ENCODE measurements around the gene MMGT1. TPM values are rescaled to one million over a fixed set of nuclear protein-coding genes. Genes with fewer than 3 reads are reported as not detected.

Gene MMGT1
- 10 to 100 TPM; 24.3 to 24.6 TPM for total RNA-seq
- 10 to 100 TPM in 1 of 2 donors, 1 to 10 TPM in 1; 3.2 to 13.6 TPM for polyA plus RNA-seq
- long read RNA-seq, donor 1, transcript MMGT1-201 (4 exons, 3,738 nt) = major isoform, 14 of 14 reads
- long read RNA-seq, donor 1, partial matches to known transcripts = 0 of 14 reads
- long read RNA-seq, donor 1, other reads (novel, unspliced or antisense) = 0 of 14 reads
- long read RNA-seq, donor 2, transcript MMGT1-201 (4 exons, 3,738 nt) = major isoform, 6 of 6 reads
- long read RNA-seq, donor 2, partial matches to known transcripts = 0 of 6 reads
- long read RNA-seq, donor 2, other reads (novel, unspliced or antisense) = 0 of 6 reads
- long read RNA-seq, donor 3, transcript MMGT1-201 (4 exons, 3,738 nt) = major isoform, 10 of 10 reads
- long read RNA-seq, donor 3, partial matches to known transcripts = 0 of 10 reads
- long read RNA-seq, donor 3, other reads (novel, unspliced or antisense) = 0 of 10 reads
- long read RNA-seq, donor 4, transcript MMGT1-201 (4 exons, 3,738 nt) = major isoform, 8 of 8 reads
- long read RNA-seq, donor 4, partial matches to known transcripts = 0 of 8 reads
- long read RNA-seq, donor 4, other reads (novel, unspliced or antisense) = 0 of 8 reads
- long read RNA-seq, donor 5, transcript MMGT1-201 (4 exons, 3,738 nt) = major isoform, 20 of 20 reads
- long read RNA-seq, donor 5, partial matches to known transcripts = 0 of 20 reads
- long read RNA-seq, donor 5, other reads (novel, unspliced or antisense) = 0 of 20 reads

DNA sequence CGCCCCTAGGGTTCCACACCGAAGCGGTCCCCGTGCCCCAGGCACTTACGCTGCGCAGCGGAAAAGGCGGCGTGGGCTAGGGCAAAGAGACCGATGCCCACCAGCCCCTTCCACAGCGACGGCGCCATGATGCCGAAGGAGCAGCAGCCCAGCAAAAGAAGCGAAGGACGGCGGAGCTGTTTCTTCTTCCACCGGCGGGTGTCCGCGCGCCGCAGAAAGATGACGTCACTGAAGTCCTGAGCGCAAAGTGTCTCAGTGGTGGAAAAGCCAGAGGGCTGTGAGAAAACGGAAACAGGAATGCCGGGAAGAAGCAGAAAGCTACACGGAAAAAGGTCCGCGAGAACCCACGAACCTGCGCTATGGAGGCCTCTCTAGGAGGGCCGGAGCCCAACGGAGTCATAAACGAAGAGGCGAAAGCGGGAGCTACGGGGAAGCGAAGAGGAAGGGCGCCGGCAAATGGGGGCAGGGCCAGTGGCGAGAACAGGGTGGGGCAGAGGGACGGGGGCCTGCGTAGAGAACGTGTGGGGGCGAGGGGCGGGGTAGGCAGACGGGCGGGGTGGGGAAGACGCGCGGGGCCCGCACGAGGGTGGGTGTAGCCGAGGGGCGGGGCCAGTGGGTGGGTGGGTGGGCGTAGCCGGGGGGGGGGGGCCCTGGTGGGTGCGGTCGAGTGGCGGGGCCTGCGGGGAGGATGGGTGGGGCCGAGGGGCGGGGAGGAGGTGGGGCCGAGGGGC is at the start of gene MMGT1:
TSS of gene MMGT1 (minus strand) at position 441 of the 731 bp plus-strand sequence. CDS start at position 128, 313 bp downstream.
- DNase-seq (peak; percentile 90 to 93 (median 92)), ATAC-seq (ENCODE audit: insufficient read depth, low FRiP score) (peak; percentile 83)
- TF ChIP-seq, protein P1, sequence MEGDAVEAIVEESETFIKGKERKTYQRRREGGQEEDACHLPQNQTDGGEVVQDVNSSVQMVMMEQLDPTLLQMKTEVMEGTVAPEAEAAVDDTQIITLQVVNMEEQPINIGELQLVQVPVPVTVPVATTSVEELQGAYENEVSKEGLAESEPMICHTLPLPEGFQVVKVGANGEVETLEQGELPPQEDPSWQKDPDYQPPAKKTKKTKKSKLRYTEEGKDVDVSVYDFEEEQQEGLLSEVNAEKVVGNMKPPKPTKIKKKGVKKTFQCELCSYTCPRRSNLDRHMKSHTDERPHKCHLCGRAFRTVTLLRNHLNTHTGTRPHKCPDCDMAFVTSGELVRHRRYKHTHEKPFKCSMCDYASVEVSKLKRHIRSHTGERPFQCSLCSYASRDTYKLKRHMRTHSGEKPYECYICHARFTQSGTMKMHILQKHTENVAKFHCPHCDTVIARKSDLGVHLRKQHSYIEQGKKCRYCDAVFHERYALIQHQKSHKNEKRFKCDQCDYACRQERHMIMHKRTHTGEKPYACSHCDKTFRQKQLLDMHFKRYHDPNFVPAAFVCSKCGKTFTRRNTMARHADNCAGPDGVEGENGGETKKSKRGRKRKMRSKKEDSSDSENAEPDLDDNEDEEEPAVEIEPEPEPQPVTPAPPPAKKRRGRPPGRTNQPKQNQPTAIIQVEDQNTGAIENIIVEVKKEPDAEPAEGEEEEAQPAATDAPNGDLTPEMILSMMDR (IDR thresholded peaks at IDR 0.05; ENCODE audit: control extremely low read depth, extremely low read depth) = no peak
- peak within 1 kb of the TSS; percentile 77 to 93 for H3K9ac ChIP-seq (ENCODE audit: insufficient read depth in 1 of 2, low read length in 2 of 2)
- peaks cover 0 to 5% (median 3%) of the 10 kb centered on the region in 5 donors for H3K4me1 ChIP-seq (ENCODE audit: control insufficient read depth in 5 of 5, insufficient read depth in 5 of 5, low read length in 5 of 5)
- no peaks in the 10 kb centered on the region for H3K36me3 ChIP-seq (ENCODE audit: control insufficient read depth in 4 of 4, insufficient read depth in 4 of 4, low read length in 4 of 4)
- peak within 1 kb of the TSS; percentile 70 for H3K4me3 ChIP-seq
- 0 to 40% methylated on average over 39 to 63 of the region's 65 CpGs for WGBS, 2 donors
- H3K27me3 ChIP-seq (ENCODE audit: control insufficient read depth in 3 of 3, insufficient read depth in 3 of 3, low read length in 2 of 3) = peaks cover 0 to 2% (median 0%) of the 10 kb centered on the region in 3 donors
- no peaks in the 10 kb centered on the region for H3K9me3 ChIP-seq (ENCODE audit: control insufficient read depth in 4 of 4, insufficient read depth in 3 of 4, low read length in 3 of 4)
- peak within 1 kb of the TSS; percentile 83 to 89 for H3K27ac ChIP-seq (ENCODE audit: low read depth in 1 of 2, low read length in 1 of 2)

GRCh38 chrX:136021903-136022302 is 48.1 kb upstream of the MMGT1 start:
- 35 to 77% methylated on average over 1 of the region's 1 CpG for WGBS, 2 donors
- Histone ChIP-seq H3K27ac (ENCODE audit: low read depth in 1 of 2, low read length in 1 of 2) (no peak overlapping the region), H3K9ac (ENCODE audit: insufficient read depth in 1 of 2, low read length in 2 of 2) (no peak overlapping the region), H3K4me1 (ENCODE audit: control insufficient read depth in 5 of 5, insufficient read depth in 5 of 5, low read length in 5 of 5) (no peaks in the 10 kb centered on the region), H3K36me3 (ENCODE audit: control insufficient read depth in 4 of 4, insufficient read depth in 4 of 4, low read length in 4 of 4) (peaks cover 0 to 7% (median 2%) of the 10 kb centered on the region in 4 donors), H3K4me3 (no peak overlapping the region), H3K27me3 (ENCODE audit: control insufficient read depth in 3 of 3, insufficient read depth in 3 of 3, low read length in 2 of 3) (peaks cover 0 to 2% (median 0%) of the 10 kb centered on the region in 3 donors), H3K9me3 (ENCODE audit: control insufficient read depth in 4 of 4, insufficient read depth in 3 of 4, low read length in 3 of 4) (no peaks in the 10 kb centered on the region)
- TF ChIP-seq, protein P1 (IDR thresholded peaks at IDR 0.05; ENCODE audit: control extremely low read depth, extremely low read depth) = no peak
- no peak for DNase-seq
- no peak for ATAC-seq (ENCODE audit: insufficient read depth, low FRiP score)

DNA sequence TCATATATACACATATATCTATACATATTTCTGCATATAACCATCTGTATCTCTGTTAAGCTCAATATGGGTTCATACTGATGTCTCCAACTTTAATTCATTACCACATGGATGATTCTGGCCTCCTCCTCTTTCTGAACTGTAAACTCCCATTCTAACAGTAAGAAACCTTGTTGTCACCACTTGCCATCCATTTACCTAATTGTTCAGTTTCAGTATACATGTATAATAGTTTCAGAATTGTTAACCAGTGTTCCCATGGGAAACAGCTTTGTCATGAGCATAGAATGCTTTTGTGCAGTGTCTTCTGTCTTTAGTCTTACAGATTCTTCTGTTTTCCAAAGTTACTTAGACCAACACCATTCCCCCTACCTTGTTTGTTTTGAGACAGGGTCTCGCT is 47.4 kb upstream of the MMGT1 start:
- WGBS, 2 donors = 94 to 100% methylated on average over 1 of the region's 1 CpG
- no peak for ATAC-seq (ENCODE audit: insufficient read depth, low FRiP score)
- H3K27ac ChIP-seq (ENCODE audit: low read depth in 1 of 2, low read length in 1 of 2) = no peak overlapping the region
- peaks cover 0 to 6% (median 0%) of the 10 kb centered on the region in 3 donors for H3K27me3 ChIP-seq (ENCODE audit: control insufficient read depth in 3 of 3, insufficient read depth in 3 of 3, low read length in 2 of 3)
- H3K36me3 ChIP-seq (ENCODE audit: control insufficient read depth in 4 of 4, insufficient read depth in 4 of 4, low read length in 4 of 4) = peaks cover 0 to 7% (median 2%) of the 10 kb centered on the region in 4 donors
- TF ChIP-seq, protein P1 (IDR thresholded peaks at IDR 0.05; ENCODE audit: control extremely low read depth, extremely low read depth) = no peak
- H3K4me3 ChIP-seq = no peak overlapping the region
- H3K9ac ChIP-seq (ENCODE audit: insufficient read depth in 1 of 2, low read length in 2 of 2) = no peak overlapping the region
- no peaks in the 10 kb centered on the region for H3K9me3 ChIP-seq (ENCODE audit: control insufficient read depth in 4 of 4, insufficient read depth in 3 of 4, low read length in 3 of 4)
- no peak for DNase-seq
- no peaks in the 10 kb centered on the region for H3K4me1 ChIP-seq (ENCODE audit: control insufficient read depth in 5 of 5, insufficient read depth in 5 of 5, low read length in 5 of 5)

Data from lung (tissue), 16 donors.